SK-N-SH treated with all-trans-retinoic acid at 6 μM for 48 hours (cell line): ENCODE measurements around the gene RBM3.
A peak's percentile ranks its signal among the peaks of the same experiment; 100 is the strongest.

Experiments
- CREB5 ChIP-seq: fragments of 250-450 bp; sonication (Bioruptor Pico); IDR thresholded peaks from 2 replicates; pipeline ENCODE4 v1.5.1; 2020; ENCODE audit warnings: low read depth, mild to moderate bottlenecking, moderate library complexity
- CSRNP3 ChIP-seq: fragments of 250-450 bp; sonication (Bioruptor Pico); IDR thresholded peaks from 2 replicates; pipeline ENCODE4 v1.5.1; 2021; ENCODE audit warnings: mild to moderate bottlenecking, moderate library complexity
- ESRRG ChIP-seq: fragments of 250-450 bp; sonication (Bioruptor Pico); IDR thresholded peaks from 2 replicates; pipeline ENCODE4 v1.6.1; 2021; ENCODE audit warnings: mild to moderate bottlenecking
- GLIS3 ChIP-seq: fragments of 250-450 bp; sonication (Bioruptor Pico); IDR thresholded peaks from 2 replicates; pipeline ENCODE4 v1.5.0; 2020; ENCODE audit warnings: mild to moderate bottlenecking, moderate library complexity
- ISL1 ChIP-seq: fragments of 250-450 bp; sonication (Bioruptor Pico); IDR thresholded peaks from 2 replicates; pipeline ENCODE4 v2.1.2; 2022; ENCODE audit warnings: mild to moderate bottlenecking, moderate library complexity
- PATZ1 ChIP-seq: fragments of 250-450 bp; sonication (Bioruptor Pico); IDR thresholded peaks from 2 replicates; pipeline ENCODE4 v1.8.0; 2020; ENCODE audit warnings: mild to moderate bottlenecking, moderate library complexity, borderline replicate concordance
- POU6F1 ChIP-seq: fragments of 250-450 bp; sonication (Bioruptor Pico); IDR thresholded peaks from 2 replicates; pipeline ENCODE4 v1.8.0; 2021; ENCODE audit warnings: low read depth, mild to moderate bottlenecking, moderate library complexity, borderline replicate concordance
- PPARA ChIP-seq: fragments of 250-450 bp; sonication (Bioruptor Pico); IDR thresholded peaks from 2 replicates; pipeline ENCODE4 v1.5.0; 2020; ENCODE audit warnings: mild to moderate bottlenecking, borderline replicate concordance
- RARB ChIP-seq: fragments of 250-450 bp; sonication (Bioruptor Pico); IDR thresholded peaks from 2 replicates; pipeline ENCODE4 v1.8.0; 2021; ENCODE audit warnings: mild to moderate bottlenecking, moderate library complexity
- TSHZ2 ChIP-seq: fragments of 250-450 bp; sonication (Bioruptor Pico); IDR thresholded peaks from 2 replicates; pipeline ENCODE4 v1.5.0; 2020; ENCODE audit warnings: mild to moderate bottlenecking, moderate library complexity
- ZC3H10 ChIP-seq: fragments of 250-450 bp; sonication (Bioruptor Pico); IDR thresholded peaks from 2 replicates; pipeline ENCODE4 v1.5.1; 2021; ENCODE audit warnings: mild to moderate bottlenecking, moderate library complexity
- ZFP3 ChIP-seq: fragments of 250-450 bp; sonication (Bioruptor Pico); IDR thresholded peaks from 2 replicates; pipeline ENCODE4 v1.5.0; 2020; ENCODE audit warnings: mild to moderate bottlenecking, moderate library complexity
- ZFP30 ChIP-seq: fragments of 450-650 bp; formaldehyde crosslinking; IDR thresholded peaks from 2 replicates; pipeline ENCODE4 v1.5.0; 2022; ENCODE audit warnings: mild to moderate bottlenecking, moderate library complexity

- TF ChIP-seq TSHZ2 (CRISPR knock-in tag) (no peak), GLIS3 (CRISPR knock-in tag) (no peak), POU6F1 (no peak), CREB5 (CRISPR knock-in tag) (no peak), PPARA (CRISPR knock-in tag) (no peak), ZFP30 (CRISPR knock-in tag) (no peak), ZC3H10 (CRISPR knock-in tag) (no peak), ISL1 (CRISPR knock-in tag) (no peak), PATZ1 (CRISPR knock-in tag) (0 out of 2 replicates have a peak, but pooled peaks have one; percentile 16), RARB (CRISPR knock-in tag) (no peak), ESRRG (CRISPR knock-in tag) (no peak), ZFP3 (CRISPR knock-in tag) (no peak), CSRNP3 (CRISPR knock-in tag) (no peak)
These were observed 23.3 kb downstream of the RBM3 start, which contains the start of gene WDR13 for GRCh38 chrX:48597353-48598264.
